K562 (cell line): Measurements from ENCODE around the gene APC. TPM values are rescaled to one million over a fixed set of nuclear protein-coding genes. Genes with fewer than 3 reads are reported as not detected.

Source experiments
- BHLHE40 ChIP-seq: IDR thresholded peaks from 2 replicates; pipeline ENCODE4 v1.6.1; 2011; ENCODE audit warnings: low read length, improper control_type of control experiment
- CHD7 ChIP-seq: fragments of 200-600 bp; sonication (generic); IDR thresholded peaks from one replicate; pipeline ENCODE4 v1.6.1; 2012; ENCODE audit warnings: mild to moderate bottlenecking, low read depth, low read length, inconsistent platforms
- MAFK ChIP-seq: IDR thresholded peaks from 2 replicates; pipeline ENCODE4 v1.6.1; 2011; ENCODE audit warnings: low read length, improper control_type of control experiment
- NCOR1 ChIP-seq: fragments of 450-650 bp; IDR thresholded peaks from 2 replicates; pipeline ENCODE4 v1.6.1; 2016; ENCODE audit warnings: mild to moderate bottlenecking, moderate library complexity
- PHB2 ChIP-seq: fragments of 450-650 bp; IDR thresholded peaks from 2 replicates; pipeline ENCODE4 v1.6.1; 2017; ENCODE audit warnings: low read depth
- RCOR1 ChIP-seq, 2 experiments: IDR thresholded peaks; 2 replicates each; pipeline ENCODE4 v1.6.1; 2012; ENCODE audit warnings: low read depth in 2 of 2, low read length in 2 of 2, borderline replicate concordance in 1 of 2, improper control_type of control experiment in 1 of 2
- SIRT6 ChIP-seq: IDR thresholded peaks from one replicate; pipeline ENCODE4 v1.6.1; 2012; ENCODE audit warnings: low read depth, mild to moderate bottlenecking, control low read depth, inconsistent platforms, low read length, moderate library complexity
- polyA plus RNA-seq, 8 experiments: library from polyadenylated mRNA; depleted of rRNA in 4 of 8; stranded (reverse) in 5 of 8; unstranded in 3 of 8; fragments of >200 nt; fragmentation: Nextera tagmentation in 2 of 8; fragmentation: Illumina TruSeq in 1 of 8; extraction: Ambion mirVana in 2 of 8; extraction: Trizol in 1 of 8; gene quantifications; 2 replicates each; pipeline versions ENCODE4 v1.2.1 to v1.2.3, GENCODE V29; 2011 to 2014; ENCODE audit warnings: inconsistent platforms in 1 of 8, missing spikeins in 1 of 8
- total RNA-seq, 7 experiments: library from RNA; depleted of rRNA in 6 of 7; stranded (reverse); fragments of >200 nt in 6 of 7; fragmentation: Illumina TruSeq in 2 of 7; extraction: Trizol in 2 of 7; gene quantifications; 2 replicates each; pipeline versions ENCODE4 v1.2.1 to v1.2.3, GENCODE V29; 2011 to 2021; ENCODE audit warnings: low replicate concordance in 1 of 7
- TF ChIP-seq, protein P1 (sequence below): sonication (generic); formaldehyde crosslinking; IDR thresholded peaks from 2 replicates; pipeline ENCODE4 v1.8.1; 2023; ENCODE audit warnings: mild to moderate bottlenecking, missing genetic modification reagents

The APC gene
- total and polyA plus RNA-seq, 9 of the 15 experiments (the other 6 are each of a cell fraction or from before 2014, with no cell fraction given), result 5.7 to 29.5 (median 15.4) TPM

GRCh38 chr5:112878760-112879159 is 141.1 kb downstream of the APC start (continued):
- TF ChIP-seq CHD7 (no peak), MAFK (peak; percentile 16; the same call in 1 of the 2 replicates), NCOR1 (peak; percentile 65), RCOR1 (IDR thresholded peaks at IDR 0.05; ENCODE audit: borderline replicate concordance in 1 of 2, low read depth in 2 of 2, low read length in 2 of 2) (peak; percentile 52 to 91; a peak in 3 of 4 replicates), BHLHE40 (no peak), SIRT6 (no peak), PHB2 (0 out of 2 replicates have a peak, but pooled peaks have one; percentile 9)
- TF ChIP-seq, protein P1, sequence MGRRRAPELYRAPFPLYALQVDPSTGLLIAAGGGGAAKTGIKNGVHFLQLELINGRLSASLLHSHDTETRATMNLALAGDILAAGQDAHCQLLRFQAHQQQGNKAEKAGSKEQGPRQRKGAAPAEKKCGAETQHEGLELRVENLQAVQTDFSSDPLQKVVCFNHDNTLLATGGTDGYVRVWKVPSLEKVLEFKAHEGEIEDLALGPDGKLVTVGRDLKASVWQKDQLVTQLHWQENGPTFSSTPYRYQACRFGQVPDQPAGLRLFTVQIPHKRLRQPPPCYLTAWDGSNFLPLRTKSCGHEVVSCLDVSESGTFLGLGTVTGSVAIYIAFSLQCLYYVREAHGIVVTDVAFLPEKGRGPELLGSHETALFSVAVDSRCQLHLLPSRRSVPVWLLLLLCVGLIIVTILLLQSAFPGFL (CRISPR knock-in tag), result no peak
